IPS-18c (cell line): Measurements from ENCODE around the gene CCR5AS.
"Not testable (repeated sequence)": the region's sequence is repeated elsewhere in the genome, so short reads cannot be mapped to it uniquely, and the experiment has no call there.

ENCODE experiments used
- H3K4me3 ChIP-seq: 2 replicates; pipeline ENCODE4 v1.7.0; 2013; ENCODE audit warnings: low read depth, mild to moderate bottlenecking, low read length, moderate library complexity; ENCODE audit not compliant: insufficient read depth
- H3K9me3 ChIP-seq: one replicate; pipeline ENCODE4 v1.6.1; 2013; ENCODE audit warnings: mild to moderate bottlenecking, low read length, moderate library complexity; ENCODE audit not compliant: control insufficient read depth, insufficient read depth

The CCR5AS gene

DNA sequence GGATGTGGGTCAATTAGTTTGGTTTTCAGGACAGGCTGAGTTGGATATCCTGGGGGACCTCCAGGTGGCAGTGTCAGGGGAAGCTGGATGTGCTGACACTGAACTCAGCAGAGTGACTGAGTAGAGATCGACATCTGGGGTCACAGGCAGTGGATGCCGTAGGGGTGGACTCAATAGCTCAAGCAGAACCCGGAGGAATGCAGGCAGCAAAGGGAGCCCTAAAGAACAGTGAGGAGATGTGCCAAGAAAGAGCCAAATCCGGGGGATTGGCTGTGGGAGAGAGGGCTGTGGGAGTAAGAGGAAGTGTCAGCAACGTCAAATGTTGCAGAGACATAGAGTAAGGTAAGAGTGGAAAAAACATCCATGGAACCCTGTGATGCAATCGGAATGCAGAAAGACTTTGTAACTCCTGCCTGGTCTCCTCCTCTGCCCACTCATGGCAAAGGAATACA is 11.6 kb downstream of the CCR5AS start:
- H3K4me3 ChIP-seq = no peak overlapping the region
- H3K9me3 ChIP-seq = no peaks in the 10 kb centered on the region

DNA sequence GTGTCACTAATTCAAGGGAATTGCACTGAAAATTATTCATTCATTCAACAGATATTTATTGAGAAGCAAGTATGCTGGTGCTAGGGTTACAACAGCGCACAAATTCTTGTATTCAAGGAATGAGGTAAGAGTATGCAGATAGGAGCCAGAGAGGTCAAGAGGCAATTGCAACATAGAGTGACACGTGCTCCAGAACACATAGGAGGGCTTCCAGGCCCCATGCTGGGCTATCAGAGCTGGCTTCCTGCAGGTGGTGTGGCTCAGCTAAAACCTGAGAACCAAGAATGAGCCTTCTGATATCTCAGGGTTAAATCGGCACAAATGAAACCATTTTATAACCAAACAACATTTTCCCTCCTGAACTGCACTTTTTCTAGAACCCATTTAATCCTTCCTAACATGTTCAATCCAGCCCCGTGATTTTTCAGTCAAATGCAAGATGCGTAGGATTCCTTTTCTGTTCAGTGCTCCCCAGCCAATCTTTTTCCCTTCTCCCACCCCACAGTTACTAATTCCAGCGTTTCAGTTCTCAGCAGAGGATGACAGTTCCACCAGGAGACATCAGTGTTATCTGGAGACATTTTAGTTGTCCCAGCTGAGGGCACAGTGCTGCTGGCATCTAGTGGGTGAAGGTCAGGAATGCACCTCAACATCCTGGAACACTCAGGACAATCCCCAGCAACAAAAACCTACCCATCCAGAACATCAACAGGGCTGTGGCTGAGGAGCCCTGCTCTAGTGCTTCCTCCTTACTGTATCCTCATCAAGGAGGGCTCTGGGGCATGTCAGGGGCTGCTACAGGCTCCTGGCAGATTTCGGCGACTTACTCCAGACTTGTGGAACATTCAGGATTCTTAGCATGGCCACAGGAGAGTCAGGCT is 13.1 kb downstream of the CCR5AS start:
- Histone ChIP-seq H3K4me3 (no peak overlapping the region), H3K9me3 (no peaks in the 10 kb centered on the region)

DNA sequence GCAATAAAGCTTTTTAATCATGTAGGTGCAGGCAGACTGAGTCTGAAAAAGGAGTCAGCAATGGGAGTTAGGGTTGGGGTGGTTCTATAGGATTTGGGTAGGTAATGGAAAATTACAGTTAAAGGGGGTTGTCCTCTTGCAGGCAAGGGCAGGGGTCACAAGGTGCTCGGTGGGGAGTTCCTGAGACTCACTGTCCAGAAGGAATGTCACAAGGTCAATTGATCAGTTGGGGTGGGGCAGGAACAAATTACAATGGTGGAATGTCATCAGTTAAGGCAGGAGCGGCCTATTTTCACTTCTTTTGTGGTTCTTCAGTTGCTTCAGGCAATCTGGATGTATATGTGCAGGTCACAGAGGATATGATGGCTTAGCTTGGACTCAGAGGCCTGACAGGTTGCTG is 13.9 kb downstream of the CCR5AS start:
- no peak overlapping the region for H3K4me3 ChIP-seq
- H3K9me3 ChIP-seq = no peaks in the 10 kb centered on the region

DNA sequence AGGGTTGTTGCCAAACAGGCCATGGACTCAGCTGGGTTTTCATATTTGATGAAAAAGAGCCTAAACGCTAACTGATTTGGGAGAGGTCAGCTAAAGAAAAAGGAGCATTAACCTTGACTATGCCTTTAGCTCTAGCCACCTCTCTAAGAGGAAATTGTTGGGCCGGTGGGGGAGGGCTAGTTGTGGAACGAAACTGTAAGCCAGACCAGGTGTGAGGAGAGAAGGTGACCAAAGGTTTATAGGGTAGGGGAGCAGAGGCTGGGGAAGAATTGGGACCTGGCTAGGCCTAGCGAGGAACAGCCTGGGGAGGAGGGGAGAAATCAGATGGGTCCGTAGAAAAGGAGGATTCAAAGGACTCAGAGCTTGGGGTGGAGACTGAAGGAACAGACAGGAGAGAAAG is 15.3 kb downstream of the CCR5AS start:
- not testable (repeated sequence) for H3K4me3 ChIP-seq, H3K9me3 ChIP-seq

DNA sequence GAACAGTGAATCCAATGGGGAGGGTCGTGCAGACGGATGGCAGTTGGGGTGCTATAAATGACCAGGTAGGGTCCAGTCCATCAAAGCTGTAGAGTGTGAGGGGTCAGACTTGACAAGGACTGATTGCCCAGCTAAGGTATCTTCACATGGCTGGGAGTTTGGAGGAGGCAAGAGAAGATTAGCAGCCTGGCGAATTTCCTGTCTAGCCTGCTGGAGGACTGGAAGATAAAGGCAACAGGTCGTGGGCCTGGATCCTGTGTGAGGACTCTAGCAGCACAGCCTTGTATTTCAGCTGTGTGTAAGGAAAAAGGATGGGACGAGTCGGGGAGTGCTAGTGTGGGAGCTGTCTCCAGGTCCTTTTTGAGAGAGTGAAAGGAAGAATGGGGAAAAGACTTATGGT is 17.6 kb downstream of the CCR5AS start:
- Histone ChIP-seq H3K9me3 (peaks cover 3% of the 10 kb centered on the region), H3K4me3 (no peak overlapping the region)

DNA sequence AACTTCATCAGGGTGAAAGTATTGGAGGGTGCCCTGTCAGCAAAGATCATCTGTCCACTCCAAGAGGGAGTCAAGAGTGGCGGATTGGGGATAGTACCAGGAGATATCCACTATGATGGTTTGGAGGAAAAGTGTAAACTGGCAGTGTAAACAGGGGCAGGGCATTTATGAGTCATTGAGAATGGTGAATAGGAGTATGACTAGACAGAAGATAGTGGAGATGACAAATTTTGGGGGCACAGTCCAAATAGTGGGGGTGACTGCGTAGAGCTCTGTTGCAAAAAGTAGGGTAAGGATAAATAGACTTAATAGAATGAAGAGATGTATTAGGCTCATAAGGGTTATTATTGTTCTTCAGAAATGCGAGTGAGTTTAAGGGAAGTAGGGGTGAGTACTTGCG is 18.0 kb downstream of the CCR5AS start:
- not testable (repeated sequence) for H3K4me3 ChIP-seq, H3K9me3 ChIP-seq

DNA sequence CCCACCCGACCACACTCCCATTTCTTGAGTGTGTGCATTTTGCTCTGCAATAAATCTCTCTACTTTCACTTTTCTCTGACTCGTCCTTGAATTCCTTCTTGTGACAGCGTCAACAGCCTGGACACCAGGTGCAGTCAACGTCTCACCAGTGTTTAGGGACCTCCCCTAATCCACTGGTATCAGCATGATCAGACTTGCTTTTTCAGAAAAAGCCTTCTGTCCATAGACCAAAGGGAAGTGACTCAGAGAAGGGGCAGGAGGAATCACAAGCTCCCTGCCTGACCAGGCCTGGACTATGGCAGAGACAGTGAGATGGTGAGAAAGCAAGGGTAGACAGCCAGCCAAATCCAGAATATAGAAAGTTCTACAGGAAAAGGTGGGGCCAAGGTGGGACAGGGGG is 20.7 kb downstream of the CCR5AS start:
- Histone ChIP-seq H3K4me3 (no peak overlapping the region), H3K9me3 (peaks cover 3% of the 10 kb centered on the region)

DNA sequence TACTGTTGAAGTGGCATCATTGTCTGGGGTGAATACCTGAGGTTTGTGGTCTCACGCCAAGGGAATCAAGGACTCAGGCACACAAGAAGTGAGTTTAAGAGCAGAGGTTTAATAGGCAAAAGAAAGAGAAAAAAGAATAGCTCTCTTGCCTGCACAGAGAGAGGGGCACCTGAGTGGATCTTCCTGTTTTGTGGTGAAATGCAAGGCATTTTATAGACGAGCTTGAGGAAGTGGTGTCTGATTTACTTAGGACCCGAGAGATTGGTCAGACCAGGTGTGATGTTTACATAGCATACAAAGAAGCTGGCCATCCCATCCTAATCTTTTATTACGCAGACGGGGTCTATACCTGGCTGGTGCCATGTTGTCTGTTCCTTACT is 22.9 kb downstream of the CCR5AS start:
- Histone ChIP-seq H3K4me3 (no peak overlapping the region), H3K9me3 (peaks cover 3% of the 10 kb centered on the region)

DNA sequence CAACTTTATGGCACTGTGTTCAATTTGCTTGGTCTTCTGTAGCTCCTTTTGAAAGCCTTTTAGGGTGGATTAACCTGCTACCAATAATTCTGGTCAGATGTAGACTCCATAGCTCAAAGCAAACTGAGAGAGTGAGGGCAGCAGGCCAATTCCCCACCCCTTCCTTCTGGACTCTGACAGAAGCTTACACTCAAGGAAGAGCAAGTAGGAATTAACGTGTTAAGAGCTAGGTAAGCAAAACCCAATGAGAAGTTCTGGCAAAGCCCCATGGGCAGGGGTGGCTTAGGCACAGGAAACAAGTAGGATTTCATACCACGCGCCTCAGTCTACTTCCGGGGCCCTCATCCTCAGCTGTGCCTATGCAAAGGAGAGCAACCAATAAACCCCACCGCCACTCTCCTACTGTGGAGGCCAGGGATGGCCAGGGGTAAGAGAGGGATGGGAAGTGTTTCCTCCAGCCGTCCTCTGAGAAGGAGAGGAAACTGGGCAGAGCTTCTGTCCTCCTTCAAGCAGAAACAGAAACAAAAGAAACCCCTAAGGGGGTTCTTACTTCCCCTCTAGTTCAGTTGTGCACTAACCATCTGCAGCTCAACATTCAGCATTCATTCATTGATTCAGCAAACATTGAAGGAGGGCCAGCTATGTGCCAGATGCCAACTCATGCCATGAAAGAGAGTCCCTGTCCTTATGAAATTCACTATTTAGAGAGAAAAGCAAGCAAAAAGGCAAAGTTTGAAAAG is 23.5 kb downstream of the CCR5AS start:
- H3K4me3 ChIP-seq = no peak overlapping the region
- peaks cover 3% of the 10 kb centered on the region for H3K9me3 ChIP-seq

DNA sequence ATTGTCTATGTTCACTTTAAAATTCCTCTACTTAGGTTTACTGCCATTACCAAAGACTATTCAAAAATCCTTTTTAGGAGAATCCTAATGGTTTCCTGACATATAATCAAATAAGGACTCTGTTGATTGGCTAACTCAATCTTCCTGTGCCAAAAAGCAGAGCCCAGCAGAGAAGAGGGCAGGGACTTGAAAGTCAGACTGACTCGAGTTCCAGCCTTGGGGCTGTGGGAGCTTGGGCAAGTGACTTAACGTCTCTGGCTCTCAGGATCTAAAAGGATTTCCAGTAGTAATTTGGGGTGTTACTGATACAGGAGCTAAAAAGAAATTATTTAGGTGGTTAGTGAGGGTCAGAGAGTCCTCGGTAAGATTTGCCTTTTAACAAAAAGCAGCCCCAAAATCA is 25.2 kb downstream of the CCR5AS start:
- Histone ChIP-seq H3K4me3 (no peak overlapping the region), H3K9me3 (no peaks in the 10 kb centered on the region)

DNA sequence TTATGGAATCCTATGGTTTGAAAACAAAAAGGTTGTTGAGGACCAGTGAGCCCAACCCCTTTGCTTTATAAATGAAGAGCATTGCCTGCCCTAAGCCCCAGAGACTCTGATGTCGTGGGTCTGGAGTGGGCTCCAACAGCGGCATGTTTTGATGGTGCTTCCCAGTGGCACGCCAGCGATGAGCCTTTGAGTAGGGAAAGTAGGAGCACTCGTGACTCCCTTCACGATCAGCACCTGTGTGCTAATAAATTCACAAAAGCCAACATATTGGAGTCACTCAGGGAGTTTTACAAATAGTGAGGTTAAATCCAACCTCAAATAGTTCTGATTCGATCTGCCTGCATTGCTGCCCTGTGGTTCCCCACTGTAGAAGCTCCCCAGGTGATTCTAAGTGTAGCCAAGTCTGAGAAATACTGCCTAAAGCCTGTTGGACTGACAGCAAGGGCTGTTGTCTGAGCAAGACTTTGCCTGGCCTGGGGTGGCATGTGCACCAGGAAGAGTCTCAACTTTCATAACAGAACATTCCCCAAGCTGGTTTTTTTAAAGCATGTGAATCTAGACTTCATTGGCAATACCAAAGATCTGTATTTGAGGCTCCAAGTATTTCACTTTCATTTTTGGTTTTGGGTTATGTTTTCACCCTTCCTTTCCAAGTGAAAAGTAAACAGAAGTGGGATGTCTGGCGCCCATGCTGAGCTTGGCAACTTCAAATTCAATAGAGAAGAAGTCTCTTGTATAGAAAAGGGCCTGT is 26.2 kb downstream of the CCR5AS start:
- no peak overlapping the region; the same call in 1 of the 2 replicates for H3K4me3 ChIP-seq
- no peaks in the 10 kb centered on the region for H3K9me3 ChIP-seq

DNA sequence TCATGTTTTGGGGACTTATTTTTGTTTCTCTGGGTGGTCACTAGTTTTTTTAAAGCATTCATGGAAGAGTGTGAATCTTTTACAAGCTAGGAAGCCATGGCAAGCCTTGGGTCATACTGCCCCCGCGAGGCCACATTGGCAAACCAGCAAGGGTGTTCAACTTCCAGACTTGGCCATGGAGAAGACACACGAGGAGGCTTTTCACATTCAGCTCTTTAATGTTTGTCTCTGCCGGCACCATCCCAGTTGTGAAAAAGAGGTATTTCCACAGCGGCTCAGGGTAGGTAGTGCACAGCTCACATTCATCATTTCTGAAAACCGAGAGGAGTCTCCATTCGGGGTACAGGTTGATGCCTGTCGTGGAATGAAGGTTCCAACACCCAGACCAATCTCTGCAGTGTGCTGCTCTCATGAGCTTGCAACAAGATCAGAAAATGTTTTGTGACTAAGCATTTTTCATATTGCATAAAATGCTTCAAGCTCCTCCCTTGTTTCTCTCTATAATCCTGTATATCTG is 28.4 kb downstream of the CCR5AS start:
- Histone ChIP-seq H3K4me3 (no peak overlapping the region), H3K9me3 (no peaks in the 10 kb centered on the region)

DNA sequence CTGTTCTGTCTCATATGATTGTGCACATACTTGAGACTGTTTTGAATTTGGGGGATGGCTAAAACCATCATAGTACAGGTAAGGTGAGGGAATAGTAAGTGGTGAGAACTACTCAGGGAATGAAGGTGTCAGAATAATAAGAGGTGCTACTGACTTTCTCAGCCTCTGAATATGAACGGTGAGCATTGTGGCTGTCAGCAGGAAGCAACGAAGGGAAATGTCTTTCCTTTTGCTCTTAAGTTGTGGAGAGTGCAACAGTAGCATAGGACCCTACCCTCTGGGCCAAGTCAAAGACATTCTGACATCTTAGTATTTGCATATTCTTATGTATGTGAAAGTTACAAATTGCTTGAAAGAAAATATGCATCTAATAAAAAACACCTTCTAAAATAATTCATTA is 31.1 kb downstream of the CCR5AS start:
- H3K9me3 ChIP-seq = no peaks in the 10 kb centered on the region
- no peak overlapping the region for H3K4me3 ChIP-seq

DNA sequence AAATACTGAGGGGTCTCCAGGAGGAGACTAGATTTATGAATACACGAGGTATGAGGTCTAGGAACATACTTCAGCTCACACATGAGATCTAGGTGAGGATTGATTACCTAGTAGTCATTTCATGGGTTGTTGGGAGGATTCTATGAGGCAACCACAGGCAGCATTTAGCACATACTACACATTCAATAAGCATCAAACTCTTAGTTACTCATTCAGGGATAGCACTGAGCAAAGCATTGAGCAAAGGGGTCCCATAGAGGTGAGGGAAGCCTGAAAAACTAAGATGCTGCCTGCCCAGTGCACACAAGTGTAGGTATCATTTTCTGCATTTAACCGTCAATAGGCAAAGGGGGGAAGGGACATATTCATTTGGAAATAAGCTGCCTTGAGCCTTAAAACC is 31.6 kb downstream of the CCR5AS start:
- no peaks in the 10 kb centered on the region for H3K9me3 ChIP-seq

DNA sequence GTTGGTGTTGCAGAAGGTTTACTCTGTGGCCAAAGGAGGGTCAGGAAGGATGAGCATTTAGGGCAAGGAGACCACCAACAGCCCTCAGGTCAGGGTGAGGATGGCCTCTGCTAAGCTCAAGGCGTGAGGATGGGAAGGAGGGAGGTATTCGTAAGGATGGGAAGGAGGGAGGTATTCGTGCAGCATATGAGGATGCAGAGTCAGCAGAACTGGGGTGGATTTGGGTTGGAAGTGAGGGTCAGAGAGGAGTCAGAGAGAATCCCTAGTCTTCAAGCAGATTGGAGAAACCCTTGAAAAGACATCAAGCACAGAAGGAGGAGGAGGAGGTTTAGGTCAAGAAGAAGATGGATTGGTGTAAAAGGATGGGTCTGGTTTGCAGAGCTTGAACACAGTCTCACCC is 32.1 kb downstream of the CCR5AS start:
- Histone ChIP-seq H3K9me3 (no peaks in the 10 kb centered on the region), H3K4me3 (no peak overlapping the region)

More for the DNA sequence above, 31.6 kb downstream of the CCR5AS start:
- no peak overlapping the region for H3K4me3 ChIP-seq

DNA sequence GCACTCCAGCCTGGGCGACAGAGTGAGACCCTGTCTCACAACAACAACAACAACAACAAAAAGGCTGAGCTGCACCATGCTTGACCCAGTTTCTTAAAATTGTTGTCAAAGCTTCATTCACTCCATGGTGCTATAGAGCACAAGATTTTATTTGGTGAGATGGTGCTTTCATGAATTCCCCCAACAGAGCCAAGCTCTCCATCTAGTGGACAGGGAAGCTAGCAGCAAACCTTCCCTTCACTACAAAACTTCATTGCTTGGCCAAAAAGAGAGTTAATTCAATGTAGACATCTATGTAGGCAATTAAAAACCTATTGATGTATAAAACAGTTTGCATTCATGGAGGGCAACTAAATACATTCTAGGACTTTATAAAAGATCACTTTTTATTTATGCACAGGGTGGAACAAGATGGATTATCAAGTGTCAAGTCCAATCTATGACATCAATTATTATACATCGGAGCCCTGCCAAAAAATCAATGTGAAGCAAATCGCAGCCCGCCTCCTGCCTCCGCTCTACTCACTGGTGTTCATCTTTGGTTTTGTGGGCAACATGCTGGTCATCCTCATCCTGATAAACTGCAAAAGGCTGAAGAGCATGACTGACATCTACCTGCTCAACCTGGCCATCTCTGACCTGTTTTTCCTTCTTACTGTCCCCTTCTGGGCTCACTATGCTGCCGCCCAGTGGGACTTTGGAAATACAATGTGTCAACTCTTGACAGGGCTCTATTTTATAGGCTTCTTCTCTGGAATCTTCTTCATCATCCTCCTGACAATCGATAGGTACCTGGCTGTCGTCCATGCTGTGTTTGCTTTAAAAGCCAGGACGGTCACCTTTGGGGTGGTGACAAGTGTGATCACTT is 34.1 kb downstream of the CCR5AS start:
- H3K4me3 ChIP-seq = no peak overlapping the region
- no peaks in the 10 kb centered on the region for H3K9me3 ChIP-seq
